MG63 (cell line): Measurements from ENCODE around the gene SLC9B2. TPM values are rescaled to one million over a fixed set of nuclear protein-coding genes. Genes with fewer than 3 reads are reported as not detected.

Experiments used
- DNase-seq: peaks from one replicate; pipeline ENCODE4 v3.0.0-alpha.2; 2020
- H3K27me3 ChIP-seq: fragments of 250-450 bp; sonication (Bioruptor Pico); 2 replicates; pipeline ENCODE4 v1.5.1; 2020; ENCODE audit warnings: mild to moderate bottlenecking, moderate library complexity
- H3K36me3 ChIP-seq: fragments of 250-450 bp; sonication (Bioruptor Pico); 2 replicates; pipeline ENCODE4 v1.5.1; 2020; ENCODE audit warnings: mild to moderate bottlenecking, moderate library complexity
- H3K4me3 ChIP-seq: fragments of 250-450 bp; sonication (Bioruptor Pico); 2 replicates; pipeline ENCODE4 v1.5.1; 2020; ENCODE audit warnings: mild to moderate bottlenecking, moderate library complexity
- H3K9me3 ChIP-seq: fragments of 250-450 bp; sonication (Bioruptor Pico); 2 replicates; pipeline ENCODE4 v1.5.1; 2020; ENCODE audit warnings: mild to moderate bottlenecking, moderate library complexity
- total RNA-seq: library from RNA; depleted of rRNA; stranded (reverse); fragments of >200 nt; shearing (Covaris generic); gene quantifications from 2 replicates; pipeline ENCODE4 v1.2.3, GENCODE V29; 2014; ENCODE audit warnings: low replicate concordance

The SLC9B2 gene
- total RNA-seq, 1 experiment from 2014 or later: 13.6 TPM

DNA sequence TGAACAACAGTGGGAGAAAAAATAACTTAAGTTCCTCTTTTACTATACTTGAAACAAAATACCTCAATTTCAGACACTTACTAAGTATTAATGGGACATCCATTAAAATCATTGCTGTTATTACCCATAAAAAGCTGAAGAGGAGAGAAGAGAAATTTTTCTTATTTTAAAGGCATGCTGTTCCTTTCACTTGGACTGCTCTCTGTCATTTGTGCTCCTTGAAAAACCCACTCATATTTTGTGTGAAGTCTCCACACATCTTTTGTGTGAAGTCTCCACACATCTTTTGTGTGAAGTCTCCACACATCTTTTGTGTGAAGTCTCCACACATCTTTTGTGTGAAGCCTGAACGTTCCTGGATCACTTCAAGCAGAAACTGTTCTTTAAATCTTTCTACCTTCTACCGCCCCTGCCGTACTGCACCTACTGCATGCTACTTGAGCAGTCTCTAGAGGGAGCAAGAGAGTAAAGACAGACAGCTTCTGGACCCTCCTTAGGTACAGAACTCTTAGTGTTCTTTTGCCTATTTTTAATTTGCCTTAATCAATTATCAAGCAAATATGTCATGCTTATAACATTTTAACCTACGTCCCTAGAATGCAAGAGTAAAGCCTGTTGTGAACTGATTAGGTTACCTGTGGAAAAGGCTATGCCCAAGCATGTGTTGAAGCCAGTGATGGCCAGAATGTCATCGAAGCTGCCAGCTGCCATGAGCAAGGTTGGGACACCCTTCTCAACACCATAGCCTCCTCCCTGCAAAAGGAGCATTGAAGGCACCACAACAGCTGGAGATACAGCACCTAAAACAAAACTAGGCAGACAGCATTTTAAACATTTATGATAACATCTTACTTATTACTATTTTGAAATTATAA, 29.9 kb downstream of the SLC9B2 start:
- no peaks in the 10 kb centered on the region for H3K9me3 ChIP-seq
- no peaks in the 10 kb centered on the region for H3K27me3 ChIP-seq
- DNase-seq: no peak
- H3K4me3 ChIP-seq: no peak overlapping the region
- H3K36me3 ChIP-seq: peaks cover 3% of the 10 kb centered on the region; the same call in 1 of the 2 replicates

DNA sequence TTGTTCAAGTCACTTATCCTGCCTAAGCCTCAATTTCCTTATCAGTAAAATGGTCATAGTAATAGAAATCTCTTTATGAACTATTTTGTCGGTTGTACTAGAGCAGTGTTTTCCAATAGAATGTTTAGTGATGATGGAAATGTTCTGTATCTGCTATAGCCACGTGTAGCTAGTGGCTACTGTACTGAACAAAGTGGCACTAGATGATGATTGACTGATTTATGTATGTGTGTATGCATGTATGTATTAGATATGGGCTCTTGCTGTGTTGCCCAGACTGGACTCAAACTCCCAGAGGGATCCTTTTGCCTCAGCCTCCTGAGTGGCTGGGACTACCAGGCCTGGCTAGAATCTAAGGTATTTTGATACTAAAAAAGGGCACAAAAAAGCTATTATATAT, 32.4 kb downstream of the SLC9B2 start:
- Histone ChIP-seq H3K4me3 (no peak overlapping the region), H3K27me3 (no peaks in the 10 kb centered on the region), H3K9me3 (no peaks in the 10 kb centered on the region), H3K36me3 (peaks cover 3% of the 10 kb centered on the region; the same call in 1 of the 2 replicates)
- DNase-seq: no peak

DNA sequence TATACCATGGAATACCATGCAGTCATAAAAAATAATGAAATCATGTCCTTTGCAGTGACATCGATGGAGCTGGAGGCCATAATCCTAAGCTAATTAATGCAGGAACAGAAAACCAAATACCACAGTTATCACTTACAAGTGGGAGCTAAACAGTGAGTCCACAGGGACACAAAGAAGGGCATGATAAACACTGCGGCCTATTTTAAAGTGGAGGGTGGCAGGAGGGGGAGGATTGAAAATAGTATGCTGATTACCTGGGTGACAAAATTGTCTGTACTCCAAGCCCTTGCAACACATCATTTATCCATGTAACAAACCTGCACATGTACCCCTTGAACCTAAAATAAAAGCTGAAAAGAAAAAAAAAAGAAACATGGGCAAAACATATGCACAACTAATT, 40.4 kb downstream of the SLC9B2 start:
- DNase-seq: no peak
- Histone ChIP-seq H3K27me3 (no peaks in the 10 kb centered on the region), H3K4me3 (no peak overlapping the region), H3K36me3 (no peaks in the 10 kb centered on the region), H3K9me3 (no peaks in the 10 kb centered on the region)

DNA sequence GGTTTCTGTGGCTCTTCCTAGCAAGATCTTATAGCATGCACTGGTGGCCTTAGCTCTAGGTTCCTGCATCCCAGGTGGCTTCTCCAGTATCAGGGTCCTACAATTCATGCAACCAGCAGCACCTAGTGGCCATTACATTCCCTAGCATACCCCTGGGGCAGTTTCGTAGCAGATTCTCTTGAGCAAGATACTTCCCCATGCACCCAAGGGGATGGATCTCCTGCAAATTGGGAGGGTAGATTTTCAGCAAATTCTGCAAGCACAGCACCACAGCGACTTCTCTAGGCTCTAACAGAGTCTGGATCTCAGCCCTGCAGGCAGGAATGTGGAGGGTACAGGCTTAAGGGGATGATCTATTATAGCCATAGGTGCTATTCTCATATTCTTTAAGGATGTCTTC, 44.0 kb downstream of the SLC9B2 start:
- no peak for DNase-seq
- Histone ChIP-seq H3K27me3 (no peaks in the 10 kb centered on the region), H3K4me3 (no peak overlapping the region), H3K36me3 (no peaks in the 10 kb centered on the region), H3K9me3 (no peaks in the 10 kb centered on the region)

DNA sequence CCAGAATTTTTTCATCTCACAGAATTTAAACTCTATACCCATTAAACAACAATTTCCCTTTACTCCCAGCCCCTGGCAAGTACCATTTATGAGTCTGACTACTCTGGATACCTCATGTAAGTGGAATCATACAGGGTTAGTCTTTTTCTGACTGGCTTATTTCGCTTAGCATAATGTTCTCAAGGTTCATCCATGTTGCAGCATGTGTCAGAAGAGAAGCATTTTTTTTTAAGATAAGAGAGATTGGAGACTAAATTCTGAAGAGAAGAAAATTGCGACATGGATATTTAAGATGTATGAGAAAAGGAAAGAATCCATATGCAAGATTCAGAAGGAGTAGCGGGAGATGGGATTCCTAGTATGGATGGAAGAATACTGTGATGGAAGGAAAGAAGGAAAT, 45.8 kb downstream of the SLC9B2 start:
- Histone ChIP-seq H3K36me3 (no peaks in the 10 kb centered on the region), H3K4me3 (no peak overlapping the region), H3K9me3 (no peaks in the 10 kb centered on the region), H3K27me3 (no peaks in the 10 kb centered on the region)
- no peak for DNase-seq

DNA sequence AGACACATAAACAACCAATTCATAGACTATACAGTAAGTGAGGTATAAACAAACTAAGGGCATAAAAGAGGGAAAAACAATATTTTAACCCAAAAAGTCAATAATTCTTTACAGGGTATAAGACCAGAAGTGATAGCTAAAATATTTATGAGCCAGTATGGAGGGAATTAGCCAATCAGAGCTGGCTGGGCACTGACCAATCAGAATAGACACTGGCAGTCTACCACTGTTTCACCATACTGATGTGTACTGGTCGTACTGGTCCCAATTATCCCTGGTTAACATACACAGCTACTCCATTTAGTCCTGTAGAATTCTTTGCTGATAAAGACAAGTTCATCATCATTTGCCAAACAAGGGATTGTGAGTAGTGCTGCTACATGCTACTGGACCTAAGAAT, 47.3 kb downstream of the SLC9B2 start:
- Histone ChIP-seq H3K27me3 (no peaks in the 10 kb centered on the region), H3K9me3 (no peaks in the 10 kb centered on the region), H3K36me3 (no peaks in the 10 kb centered on the region), H3K4me3 (no peak overlapping the region)
- DNase-seq: no peak

DNA sequence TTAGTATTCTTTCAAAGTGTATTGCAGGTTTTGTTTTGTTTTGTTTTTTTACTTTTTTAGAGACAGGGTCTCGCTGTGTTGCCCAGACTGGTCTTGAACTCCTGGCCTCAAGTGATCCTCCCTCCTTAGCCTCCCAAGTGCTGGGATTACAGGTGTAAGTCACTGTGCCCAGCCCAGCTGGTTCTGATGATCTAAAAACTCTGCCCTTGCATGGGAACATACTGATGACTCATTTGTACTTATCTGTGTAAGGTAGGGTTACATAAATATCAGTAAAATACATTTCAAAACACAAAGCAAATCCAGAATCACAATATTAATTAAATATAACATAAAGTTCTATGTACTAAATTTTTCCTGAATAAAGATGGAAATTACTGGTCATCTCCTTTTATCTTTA, 49.7 kb downstream of the SLC9B2 start:
- H3K4me3 ChIP-seq: no peak overlapping the region
- H3K9me3 ChIP-seq: no peaks in the 10 kb centered on the region
- no peaks in the 10 kb centered on the region for H3K27me3 ChIP-seq
- H3K36me3 ChIP-seq: no peaks in the 10 kb centered on the region
- no peak for DNase-seq

DNA sequence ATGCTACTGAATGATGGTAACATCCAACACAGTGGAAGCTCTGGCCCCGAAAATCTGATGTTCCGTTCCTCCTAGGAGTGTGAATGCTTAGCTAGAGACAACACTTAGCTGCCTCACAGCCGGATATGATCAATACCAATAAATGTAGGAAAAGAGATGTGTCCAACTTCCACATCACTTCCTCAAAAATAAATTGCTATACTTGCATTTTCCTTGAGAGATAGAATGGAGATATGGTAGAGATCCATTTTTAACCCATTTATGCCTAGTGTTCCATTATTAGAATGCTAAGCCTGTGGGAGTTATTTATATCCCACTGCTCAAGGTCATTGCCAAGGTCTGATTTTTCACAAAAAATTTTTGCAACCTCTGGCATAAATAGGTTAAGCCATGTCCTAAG, 51.6 kb downstream of the SLC9B2 start:
- no peaks in the 10 kb centered on the region for H3K27me3 ChIP-seq
- no peaks in the 10 kb centered on the region for H3K9me3 ChIP-seq
- no peaks in the 10 kb centered on the region for H3K36me3 ChIP-seq
- H3K4me3 ChIP-seq: no peak overlapping the region
- DNase-seq: no peak

DNA sequence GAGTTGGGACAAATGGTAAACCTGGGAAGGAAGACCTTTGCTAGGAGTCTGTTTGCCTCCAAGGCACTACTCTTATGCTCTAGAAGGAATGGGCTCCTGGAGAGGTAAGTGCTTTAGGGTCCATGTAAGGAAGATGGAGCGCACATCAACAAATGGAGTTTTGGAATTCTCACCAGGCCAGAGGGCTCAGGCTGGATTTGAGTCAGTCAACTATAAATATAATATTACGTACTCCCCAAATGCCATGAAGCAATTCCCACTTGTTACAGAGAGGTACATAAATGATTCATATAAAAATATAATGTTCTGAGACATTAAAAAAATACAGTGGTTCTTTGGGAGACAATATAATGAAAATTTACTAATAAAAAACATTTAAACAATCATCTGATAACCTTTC, 55.4 kb downstream of the SLC9B2 start:
- no peak for DNase-seq
- no peaks in the 10 kb centered on the region for H3K36me3 ChIP-seq
- no peaks in the 10 kb centered on the region for H3K9me3 ChIP-seq
- no peak overlapping the region for H3K4me3 ChIP-seq
- no peaks in the 10 kb centered on the region for H3K27me3 ChIP-seq

DNA sequence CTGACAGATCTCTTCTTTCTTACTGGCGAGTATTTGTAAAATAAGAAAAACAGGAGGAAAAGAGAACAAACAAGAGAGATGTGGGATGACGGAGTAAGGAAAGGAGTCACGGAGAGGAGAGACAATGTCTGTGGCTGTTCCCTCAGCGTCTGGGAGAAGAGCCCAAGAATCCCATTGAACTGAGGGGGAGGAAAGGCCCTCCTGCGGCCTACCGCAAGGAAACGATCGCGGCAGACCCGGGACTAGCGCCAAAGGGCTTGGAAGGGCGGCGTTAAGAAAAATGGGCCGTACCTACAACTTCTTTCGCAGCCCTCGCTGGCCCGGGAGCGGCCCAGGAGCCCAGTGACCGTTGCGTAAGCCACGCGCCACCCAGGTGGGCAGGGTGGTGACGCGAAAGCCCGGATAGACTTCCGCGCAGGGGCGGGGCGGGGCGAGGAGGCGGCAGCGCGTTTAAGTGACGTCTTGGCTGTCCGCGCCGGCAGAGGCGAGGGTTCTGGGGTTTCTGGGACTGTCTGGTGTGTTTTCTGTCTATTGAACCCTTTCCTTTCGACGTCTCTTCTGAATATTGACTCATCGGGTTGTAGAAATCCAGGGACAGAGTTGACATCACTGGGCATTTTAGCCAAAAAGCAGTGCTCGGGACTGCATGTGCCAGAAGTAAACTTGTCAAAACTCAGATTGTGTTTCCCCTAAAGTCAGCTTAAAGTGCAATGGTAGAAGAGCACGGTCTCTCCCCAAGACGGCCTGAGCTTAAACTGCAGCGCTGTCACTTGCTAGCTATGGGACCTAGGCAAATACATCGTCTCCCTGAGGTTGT, 57.0 kb downstream of the SLC9B2 start, which contains the start of gene SLC9B1:
SLC9B1 (minus strand) TSS at position 398 of the 817 bp plus-strand sequence. CDS start 27,994 bp downstream, outside the sequence.
- H3K4me3 ChIP-seq: peak within 1 kb of the TSS; percentile 54
- no peaks in the 10 kb centered on the region for H3K36me3 ChIP-seq
- no peaks in the 10 kb centered on the region for H3K27me3 ChIP-seq
- peak; percentile 93 for DNase-seq
- no peaks in the 10 kb centered on the region for H3K9me3 ChIP-seq

DNA sequence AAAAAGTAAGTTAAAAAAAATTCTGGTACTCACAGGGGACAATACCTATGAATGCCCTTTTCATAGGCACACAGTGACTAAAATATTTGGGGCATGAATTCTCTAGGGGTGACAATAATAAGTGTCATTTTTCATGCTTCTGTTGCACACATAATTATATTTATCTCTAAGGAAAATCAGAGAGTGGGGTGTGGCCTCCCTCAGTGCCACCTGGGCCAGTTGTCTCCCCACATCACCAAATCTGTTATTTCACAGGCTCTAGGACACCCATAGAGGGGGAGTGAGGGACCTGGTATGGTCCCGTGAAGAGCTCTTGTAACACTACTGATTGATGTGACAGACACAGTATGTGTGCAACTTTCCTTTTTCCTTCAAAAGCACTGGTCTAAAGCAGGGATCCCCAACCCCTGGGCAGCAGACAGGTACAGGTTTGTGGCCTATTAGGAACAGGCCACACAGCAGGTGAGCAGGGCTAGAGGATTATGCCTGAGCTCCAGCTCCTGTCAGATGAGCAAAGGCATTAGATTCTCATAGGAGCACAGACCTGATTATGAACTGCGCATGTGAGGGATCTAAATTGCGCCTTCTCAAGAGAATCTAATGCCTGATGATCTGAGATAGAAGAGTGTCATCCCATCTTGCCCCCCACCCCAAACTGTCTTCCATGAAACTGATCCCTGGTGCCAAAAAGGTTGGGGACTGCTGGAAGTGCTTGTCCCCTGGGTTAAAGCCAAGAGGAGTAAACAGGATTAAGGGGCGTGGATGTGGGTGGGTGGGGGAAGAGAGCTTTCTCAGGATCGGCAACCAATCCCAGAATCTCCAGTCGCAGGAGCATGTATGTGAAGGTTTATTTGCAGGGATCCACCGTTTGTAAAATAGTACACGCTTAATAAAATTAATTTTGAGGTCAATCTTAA, 57.9 kb downstream of the SLC9B2 start:
- no peaks in the 10 kb centered on the region for H3K27me3 ChIP-seq
- no peaks in the 10 kb centered on the region for H3K36me3 ChIP-seq
- H3K4me3 ChIP-seq: peak overlapping the region; percentile 54
- peak; percentile 18 for DNase-seq
- H3K9me3 ChIP-seq: no peaks in the 10 kb centered on the region

DNA sequence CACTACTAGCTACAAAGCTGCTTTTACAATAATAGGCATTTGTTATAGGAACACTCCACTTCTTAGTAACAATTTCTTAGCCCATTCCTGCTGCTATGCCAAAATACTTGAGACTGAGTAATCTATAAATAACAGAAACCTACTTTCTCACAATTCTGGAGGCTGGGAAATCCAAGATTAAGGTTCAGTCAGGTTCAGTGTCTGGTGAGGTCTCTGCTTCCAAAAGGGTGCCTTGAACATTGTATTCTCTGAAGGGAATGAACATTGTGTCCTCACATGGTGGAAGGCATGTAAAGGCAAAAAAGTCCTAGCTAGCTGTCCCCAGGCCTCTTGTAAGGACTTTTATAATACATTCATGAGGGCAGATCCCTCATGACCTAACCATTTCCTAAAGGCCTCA, 64.0 kb downstream of the SLC9B2 start:
- no peak for DNase-seq
- Histone ChIP-seq H3K27me3 (no peaks in the 10 kb centered on the region), H3K9me3 (no peaks in the 10 kb centered on the region), H3K4me3 (no peak overlapping the region), H3K36me3 (no peaks in the 10 kb centered on the region)

DNA sequence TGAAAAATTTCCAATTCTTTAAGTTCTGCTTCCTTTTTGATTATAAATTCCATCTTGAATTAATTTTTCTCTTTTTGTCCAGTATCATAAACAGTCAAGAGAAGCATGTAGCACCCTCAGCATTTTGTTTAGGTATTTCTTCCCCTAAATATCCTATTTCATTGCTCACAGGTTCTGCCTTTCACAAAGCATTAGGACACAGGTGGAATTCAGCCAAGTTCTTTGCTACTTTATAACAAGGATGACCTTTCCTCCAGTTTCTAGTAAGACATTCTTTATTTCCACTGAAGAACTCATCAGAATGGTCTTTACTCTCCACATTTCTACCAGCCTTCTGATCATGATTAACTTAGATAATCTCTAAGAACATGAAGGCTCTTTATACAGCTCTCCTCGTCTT, 64.5 kb downstream of the SLC9B2 start:
- Histone ChIP-seq H3K4me3 (no peak overlapping the region), H3K36me3 (no peaks in the 10 kb centered on the region), H3K9me3 (no peaks in the 10 kb centered on the region), H3K27me3 (no peaks in the 10 kb centered on the region)
- DNase-seq: no peak

DNA sequence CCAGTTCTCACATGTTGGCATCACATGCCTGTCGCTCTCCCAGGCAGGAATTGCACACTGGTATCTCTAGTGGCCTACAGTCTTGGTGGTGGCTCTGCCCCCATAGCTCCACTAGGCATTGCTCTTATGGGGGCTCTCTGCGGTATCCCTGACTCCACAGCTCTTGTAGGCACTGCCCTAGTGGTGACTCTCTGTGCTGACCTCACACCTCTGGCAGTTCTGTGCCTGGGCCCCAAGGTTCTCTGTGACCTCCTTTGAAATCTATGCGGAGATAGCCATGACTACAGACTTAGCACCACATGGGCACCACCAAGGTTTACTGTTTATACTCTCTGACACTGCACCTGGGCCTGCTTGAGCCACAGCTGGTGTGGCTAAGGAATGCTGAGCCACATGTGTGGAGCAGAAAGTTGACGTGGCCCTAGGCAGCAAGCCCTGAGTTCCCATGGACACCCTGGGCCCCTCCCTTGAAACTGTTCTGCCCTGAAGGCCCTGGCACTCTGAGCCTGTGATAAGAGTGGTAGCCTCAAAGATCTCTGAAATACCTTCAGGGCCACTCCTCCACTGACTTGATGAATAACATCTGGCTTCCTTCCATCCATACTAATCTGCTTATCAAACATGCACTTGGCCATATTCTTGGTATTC, 65.1 kb downstream of the SLC9B2 start:
- H3K4me3 ChIP-seq: no peak overlapping the region
- H3K9me3 ChIP-seq: no peaks in the 10 kb centered on the region
- no peaks in the 10 kb centered on the region for H3K36me3 ChIP-seq
- no peak for DNase-seq
- no peaks in the 10 kb centered on the region for H3K27me3 ChIP-seq

DNA sequence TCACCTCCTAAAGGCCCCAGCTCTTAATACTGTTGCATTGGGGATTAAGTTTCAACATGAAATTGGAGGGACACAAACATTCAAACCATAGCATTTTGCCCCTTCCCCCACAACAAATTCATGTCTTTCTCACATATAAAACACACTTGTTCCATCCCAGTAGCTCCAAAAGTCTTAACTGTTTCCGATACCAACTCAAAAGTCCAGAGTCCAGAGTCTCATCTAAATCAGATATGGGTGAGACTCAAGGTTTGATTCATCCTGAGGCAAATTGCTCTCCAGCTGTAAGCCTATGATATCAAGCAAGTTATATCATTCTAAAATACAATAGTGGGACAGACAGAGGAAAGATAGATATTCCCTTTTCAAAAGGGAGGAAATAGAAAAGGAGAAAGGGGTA, 65.8 kb downstream of the SLC9B2 start:
- H3K4me3 ChIP-seq: no peak overlapping the region
- no peaks in the 10 kb centered on the region for H3K36me3 ChIP-seq
- H3K9me3 ChIP-seq: no peaks in the 10 kb centered on the region
- DNase-seq: no peak
- H3K27me3 ChIP-seq: no peaks in the 10 kb centered on the region
